Neural progenitor cell (in vitro differentiated cells): ENCODE data around the gene PIGR.

ENCODE experiments used
- CTCF ChIP-seq: fragments of 200-600 bp; sonication (generic); IDR thresholded peaks from 2 replicates; pipeline ENCODE4 v1.5.1; 2017; ENCODE audit warnings: antibody characterized with exemption, mild to moderate bottlenecking
- EZH2 ChIP-seq: fragments of 200-600 bp; sonication (generic); IDR thresholded peaks from 2 replicates; pipeline ENCODE4 v1.6.1; 2017; ENCODE audit warnings: antibody characterized with exemption, mild to moderate bottlenecking, moderate library complexity
- EZH2phosphoT487 ChIP-seq: fragments of 200-600 bp; sonication (generic); IDR thresholded peaks from 2 replicates; pipeline ENCODE4 v1.6.1; 2017; ENCODE audit warnings: antibody characterized with exemption

DNA sequence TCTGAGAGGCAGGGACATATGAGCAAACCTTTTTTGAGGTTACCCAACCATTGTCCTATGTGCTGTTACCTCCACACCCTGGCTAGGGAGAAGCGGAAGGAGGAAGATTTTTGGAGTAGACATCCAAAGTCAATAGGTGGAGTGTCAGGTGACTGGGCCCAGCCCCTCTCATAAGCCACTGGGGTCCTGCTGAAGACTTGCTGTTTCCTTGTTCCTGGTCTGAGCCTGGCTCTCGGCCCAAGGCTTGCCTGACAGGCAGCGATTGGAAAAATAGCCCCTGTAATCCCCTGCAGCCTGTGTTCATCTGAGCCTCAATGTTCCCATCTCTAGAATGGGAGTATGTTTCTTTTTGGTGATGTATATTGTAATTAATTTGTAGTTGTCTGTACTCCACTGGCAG is 6.9 kb upstream of the PIGR start:
- no peak for TF ChIP-seq CTCF
- TF ChIP-seq EZH2: no peak
- no peak for TF ChIP-seq EZH2phosphoT487
